ENCODE results near the gene GART. TPM values are rescaled to one million over a fixed set of nuclear protein-coding genes. Genes with fewer than 3 reads are reported as not detected.

GART gene
- total and polyA plus RNA-seq, 8 donors = 4.1 to 126 (median 47.8) TPM

DNA sequence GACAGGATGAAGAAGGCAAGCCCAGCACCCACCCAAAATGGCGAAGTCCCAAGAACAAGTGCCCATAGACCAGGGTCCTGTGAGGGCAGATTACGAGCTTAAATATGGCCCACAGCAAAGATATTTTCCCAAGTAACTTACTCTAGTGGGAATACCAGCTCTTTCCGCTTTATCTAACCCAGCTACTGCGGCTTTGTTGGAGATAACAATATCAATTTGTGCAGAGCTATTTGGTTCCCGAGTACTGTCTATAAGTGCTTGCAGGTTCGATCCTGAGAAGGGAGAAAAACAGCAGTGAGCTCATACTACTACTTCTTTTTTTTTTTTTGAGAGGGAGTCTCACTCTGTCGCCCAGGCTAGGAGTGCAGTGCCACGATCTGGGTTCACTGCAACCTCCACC is 36.1 kb downstream of the GART start:
- no peaks in the 10 kb centered on the region for H3K4me1 ChIP-seq
- no peaks in the 10 kb centered on the region for H3K27me3 ChIP-seq
- H3K9me3 ChIP-seq = no peaks in the 10 kb centered on the region
- H3K4me3 ChIP-seq = no peak overlapping the region
- intact Hi-C loops (cut with DNase I; ENCODE audit: low total_unique reads) = no loop called here
- H3K27ac ChIP-seq = no peak overlapping the region
- no peak for DNase-seq
- WGBS, 5 donors = 90 to 97% (median 91%) methylated on average over 8 of the region's 8 CpGs
- TF ChIP-seq EP300 (IDR thresholded peaks at IDR 0.05) = no peak
- no peak for TF ChIP-seq POLR2A (IDR thresholded peaks at IDR 0.05)
- TF ChIP-seq POLR2AphosphoS5 (IDR thresholded peaks at IDR 0.05) = no peak
- TF ChIP-seq, protein P1, sequence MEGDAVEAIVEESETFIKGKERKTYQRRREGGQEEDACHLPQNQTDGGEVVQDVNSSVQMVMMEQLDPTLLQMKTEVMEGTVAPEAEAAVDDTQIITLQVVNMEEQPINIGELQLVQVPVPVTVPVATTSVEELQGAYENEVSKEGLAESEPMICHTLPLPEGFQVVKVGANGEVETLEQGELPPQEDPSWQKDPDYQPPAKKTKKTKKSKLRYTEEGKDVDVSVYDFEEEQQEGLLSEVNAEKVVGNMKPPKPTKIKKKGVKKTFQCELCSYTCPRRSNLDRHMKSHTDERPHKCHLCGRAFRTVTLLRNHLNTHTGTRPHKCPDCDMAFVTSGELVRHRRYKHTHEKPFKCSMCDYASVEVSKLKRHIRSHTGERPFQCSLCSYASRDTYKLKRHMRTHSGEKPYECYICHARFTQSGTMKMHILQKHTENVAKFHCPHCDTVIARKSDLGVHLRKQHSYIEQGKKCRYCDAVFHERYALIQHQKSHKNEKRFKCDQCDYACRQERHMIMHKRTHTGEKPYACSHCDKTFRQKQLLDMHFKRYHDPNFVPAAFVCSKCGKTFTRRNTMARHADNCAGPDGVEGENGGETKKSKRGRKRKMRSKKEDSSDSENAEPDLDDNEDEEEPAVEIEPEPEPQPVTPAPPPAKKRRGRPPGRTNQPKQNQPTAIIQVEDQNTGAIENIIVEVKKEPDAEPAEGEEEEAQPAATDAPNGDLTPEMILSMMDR (IDR thresholded peaks at IDR 0.05) = no peak
- peaks cover 14 to 89% (median 85%) of the 10 kb centered on the region in 4 donors for H3K36me3 ChIP-seq

DNA sequence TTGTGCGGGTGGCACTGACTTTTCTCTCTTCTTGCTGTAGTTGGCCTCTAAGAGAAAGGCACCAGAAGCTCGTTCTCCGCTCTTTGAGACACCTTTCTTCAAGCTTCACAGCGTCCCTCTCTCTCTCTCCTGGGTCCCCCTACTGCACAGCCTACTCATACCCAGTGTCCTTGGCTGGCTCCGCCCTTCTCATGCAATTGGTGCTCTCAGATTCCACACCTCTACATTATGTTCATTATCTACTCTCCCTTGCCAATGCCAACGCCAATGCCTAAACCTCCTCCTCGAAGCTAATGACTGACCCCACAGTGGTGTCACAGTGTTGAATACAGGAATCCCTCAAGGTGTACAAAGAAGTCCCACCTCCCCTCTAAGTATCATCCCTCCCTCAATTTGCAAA is 45.6 kb downstream of the GART start:
- 54 to 69% (median 65%) methylated on average over 7 of the region's 7 CpGs for WGBS, 5 donors
- Histone ChIP-seq H3K27me3 (no peaks in the 10 kb centered on the region), H3K4me1 (peaks cover 0 to 11% (median 7%) of the 10 kb centered on the region in 4 donors), H3K27ac (no peak overlapping the region), H3K9me3 (no peaks in the 10 kb centered on the region), H3K36me3 (no peaks in the 10 kb centered on the region), H3K4me3 (no peak overlapping the region)
- no peak for DNase-seq
- intact Hi-C loops (cut with DNase I; ENCODE audit: low total_unique reads) = no loop called here
- TF ChIP-seq EP300 (IDR thresholded peaks at IDR 0.05) (no peak), POLR2AphosphoS5 (IDR thresholded peaks at IDR 0.05) (no peak), POLR2A (IDR thresholded peaks at IDR 0.05) (no peak)
- TF ChIP-seq, protein P1 (IDR thresholded peaks at IDR 0.05) = no peak

GRCh38 chr21:33495743-33496142 is 46.2 kb downstream of the GART start:
- Histone ChIP-seq H3K36me3 (no peaks in the 10 kb centered on the region), H3K4me1 (peaks cover 3 to 16% (median 11%) of the 10 kb centered on the region in 4 donors), H3K9me3 (no peaks in the 10 kb centered on the region), H3K4me3 (no peak overlapping the region), H3K27me3 (no peaks in the 10 kb centered on the region), H3K27ac (no peak overlapping the region)
- TF ChIP-seq, protein P1 (IDR thresholded peaks at IDR 0.05) = no peak
- TF ChIP-seq EP300 (IDR thresholded peaks at IDR 0.05) = no peak
- TF ChIP-seq POLR2AphosphoS5 (IDR thresholded peaks at IDR 0.05) = no peak
- no peak for TF ChIP-seq POLR2A (IDR thresholded peaks at IDR 0.05)
- DNase-seq = no peak
- intact Hi-C loops (cut with DNase I; ENCODE audit: low total_unique reads) = no loop called here
- 42 to 53% (median 46%) methylated on average over 3 to 4 of the region's 4 CpGs for WGBS, 5 donors

- Histone ChIP-seq H3K27me3 (no peaks in the 10 kb centered on the region), H3K36me3 (peaks cover 0 to 2% (median 0%) of the 10 kb centered on the region in 4 donors), H3K4me3 (no peak overlapping the region), H3K9me3 (no peaks in the 10 kb centered on the region), H3K27ac (no peak overlapping the region), H3K4me1 (peaks cover 6 to 21% (median 15%) of the 10 kb centered on the region in 4 donors)
- DNase-seq = no peak
- WGBS, 5 donors = 71 to 88% (median 83%) methylated on average over 3 of the region's 3 CpGs
- TF ChIP-seq, protein P1 (IDR thresholded peaks at IDR 0.05) = no peak
- no peak for TF ChIP-seq POLR2AphosphoS5 (IDR thresholded peaks at IDR 0.05)
- no peak for TF ChIP-seq EP300 (IDR thresholded peaks at IDR 0.05)
- intact Hi-C loops (cut with DNase I; ENCODE audit: low total_unique reads) = no loop called here
Observed at GRCh38 chr21:33493756-33494155, 48.2 kb downstream of the GART start.
